HepG2 (cell line): ENCODE measurements around the gene RBBP8NL. TPM values are rescaled to one million over a fixed set of nuclear protein-coding genes. Genes with fewer than 3 reads are reported as not detected.

Source experiments
- ATAC-seq: fragments of 200-7000 bp; cut with Tn5 transposase; 3 replicates; pipeline ENCODE4 v1.9.1; 2020; ENCODE audit warnings: mild to moderate bottlenecking, moderate library complexity
- BruUV-seq: library from RNA; stranded (reverse); fragments of 400-500 nt; replicated peaks from 2 replicates; lab custom pipeline; 2021; lab: Mats Ljungman, UMichigan
- CTCF ChIA-PET: fragments of 300-600 bp; formaldehyde crosslinking; extraction: SDS; loops from one replicate; lab custom pipeline; 2021; ENCODE audit warnings: low total read pairs, inconsistent platforms, low intra/inter-chr PET ratio; lab: Yijun Ruan, JAX
- POLR2A ChIA-PET: fragments of 350-600 bp; sonication (Branson Sonifier 250); formaldehyde crosslinking; loops from one replicate; lab custom pipeline; 2020; ENCODE audit warnings: antibody characterized with exemption, inconsistent platforms; lab: Yijun Ruan, JAX
- DNase-seq: peaks from one replicate; pipeline ENCODE4 v3.0.0-alpha.2; 2015; ENCODE audit warnings: low spot score
- FAIRE-seq: peaks from 3 replicates; lab custom pipeline; 2011; peaks lifted over from hg19 to GRCh38; lab: Jason Lieb, UNC
- H2AFZ ChIP-seq: one replicate; pipeline ENCODE4 v1.6.1; 2011; ENCODE audit warnings: low read length, inconsistent platforms
- H3K27ac ChIP-seq: fragments of 300-600 bp; 3 replicates; pipeline ENCODE4 v1.8.0; 2011; ENCODE audit warnings: mixed run types, mild to moderate bottlenecking, mixed read lengths, low read length, inconsistent platforms; ENCODE audit not compliant: insufficient read depth; ENCODE audit errors: extremely low read length
- H3K27me3 ChIP-seq, 2 experiments: fragments of 200-600 bp in 1 of 2; 2 replicates in 1 of 2; 3 replicates in 1 of 2; pipeline versions ENCODE4 v1.6.0 to v1.8.0; 2011; ENCODE audit warnings: low read length in 2 of 2, mild to moderate bottlenecking in 2 of 2, moderate library complexity in 2 of 2, inconsistent platforms in 1 of 2; ENCODE audit not compliant: insufficient read depth in 2 of 2, control insufficient read depth in 1 of 2
- H3K36me3 ChIP-seq, 2 experiments: fragments of 200-600 bp in 1 of 2; replicated peaks in 1 of 2; 2 replicates in 1 of 2; 3 replicates in 1 of 2; pipeline versions ENCODE4 v1.5.1 to v1.8.0; 2011; ENCODE audit warnings: low read length in 2 of 2, inconsistent platforms in 1 of 2; ENCODE audit not compliant: insufficient read depth in 2 of 2, control insufficient read depth in 1 of 2
- H3K4me1 ChIP-seq: 2 replicates; pipeline ENCODE4 v1.5.1; 2012; ENCODE audit warnings: low read length, inconsistent platforms; ENCODE audit not compliant: insufficient read depth
- H3K4me2 ChIP-seq: 2 replicates; pipeline ENCODE4 v1.6.0; 2011; ENCODE audit warnings: low read depth, low read length, inconsistent platforms
- H3K4me3 ChIP-seq, 3 experiments: fragments of 200-600 bp in 1 of 3; sonication (generic), shearing (Covaris generic) in 1 of 3; replicated peaks in 1 of 3; 2 replicates each; pipeline ENCODE4 v1.5.1; 2011 to 2016; ENCODE audit warnings: low read length in 3 of 3, inconsistent platforms in 2 of 3, low read depth in 2 of 3, mild to moderate bottlenecking in 2 of 3, control low read depth in 1 of 3, mixed read lengths in 1 of 3; ENCODE audit not compliant: insufficient read depth in 1 of 3
- H3K79me2 ChIP-seq: one replicate; pipeline ENCODE4 v1.6.1; 2011; ENCODE audit warnings: low read length, inconsistent platforms; ENCODE audit not compliant: insufficient read depth
- H3K9ac ChIP-seq: 2 replicates; pipeline ENCODE4 v1.6.0; 2011; ENCODE audit warnings: mild to moderate bottlenecking, low read depth, low read length, inconsistent platforms; ENCODE audit not compliant: insufficient read depth
- H3K9me3 ChIP-seq: 2 replicates; pipeline ENCODE4 v1.5.1; 2012; ENCODE audit warnings: mild to moderate bottlenecking, low read length
- H4K20me1 ChIP-seq: 2 replicates; pipeline ENCODE4 v1.6.0; 2011; ENCODE audit warnings: inconsistent platforms, mild to moderate bottlenecking, low read length, moderate library complexity; ENCODE audit not compliant: insufficient read depth
- PAF1 ChIP-seq: IDR thresholded peaks from 2 replicates; pipeline ENCODE4 v1.6.1; 2016; ENCODE audit warnings: missing genetic modification reagents, missing compliant biosample characterization
- TP53 ChIP-seq: sonication (generic); formaldehyde crosslinking; conservative IDR thresholded peaks from 2 replicates; pipeline ENCODE4 v1.4.0; 2020; ENCODE audit warnings: missing genetic modification reagents
- ZNF577 ChIP-seq: sonication (generic); formaldehyde crosslinking; IDR thresholded peaks from 2 replicates; pipeline ENCODE4 v1.4.0; 2020; ENCODE audit warnings: mild to moderate bottlenecking, low read depth, missing genetic modification reagents, borderline replicate concordance
- ZNF652 ChIP-seq: IDR thresholded peaks from 2 replicates; pipeline ENCODE4 v1.6.1; 2016; ENCODE audit warnings: low read depth, borderline replicate concordance
- ZNF709 ChIP-seq: sonication (generic); formaldehyde crosslinking; IDR thresholded peaks from 2 replicates; pipeline ENCODE4 v1.5.0; 2020; ENCODE audit warnings: mild to moderate bottlenecking, missing genetic modification reagents
- ZSCAN12 ChIP-seq: sonication (generic); formaldehyde crosslinking; IDR thresholded peaks from 2 replicates; pipeline ENCODE4 v1.9.0; 2021; ENCODE audit warnings: mild to moderate bottlenecking, missing genetic modification reagents
- WGBS: methylation state at CpG from one replicate; pipeline ENCODE4 v1.1.6; 2017; ENCODE audit warnings: low lambda C conversion rate; 5-methylcytosine and 5-hydroxymethylcytosine counted together
- in situ Hi-C: cut with HindIII; loops from 2 replicates; pipeline ENCODE4 v1.10.0; 2017; ENCODE audit warnings: low pct_unique_long_range_greater_than_20kb; ENCODE audit not compliant: extremely low pct_ligation_motif_present
- intact Hi-C: fragments of 100-400 bp; cut with micrococcal nuclease; formaldehyde crosslinking; loops from one replicate; pipeline ENCODE4 v1.10.0; 2022; ENCODE audit not compliant: unreplicated experiment
- polyA plus RNA-seq, 8 experiments: library from polyadenylated mRNA; depleted of rRNA in 3 of 8; stranded (reverse) in 7 of 8; unstranded in 1 of 8; fragments of >200 nt; fragmentation: Illumina TruSeq in 4 of 8; extraction: Trizol in 4 of 8; gene quantifications; 2 replicates each; pipeline versions ENCODE4 v1.2.1 to v1.2.3, GENCODE V29; 2011 to 2016; ENCODE audit warnings: low read depth in 4 of 8, missing spikeins in 1 of 8, mixed read lengths in 1 of 8; ENCODE audit not compliant: insufficient read depth in 1 of 8
- total RNA-seq, 5 experiments: library from RNA; depleted of rRNA; stranded (reverse); fragments of >200 nt; fragmentation: Illumina TruSeq; extraction: Trizol; gene quantifications; 2 replicates each; pipeline ENCODE4 v1.2.3, GENCODE V29; 2016; ENCODE audit warnings: low read depth in 1 of 5
- TF ChIP-seq, protein P1 (sequence below), 2 experiments: sonication (generic) in 1 of 2; formaldehyde crosslinking in 1 of 2; IDR thresholded peaks; 2 replicates each; pipeline versions ENCODE4 v1.5.1 to v1.6.1; 2011 to 2020; ENCODE audit warnings: borderline replicate concordance in 1 of 2, low read depth in 1 of 2, low read length in 1 of 2, mild to moderate bottlenecking in 1 of 2, missing genetic modification reagents in 1 of 2, moderate library complexity in 1 of 2
- TF ChIP-seq, protein P2 (sequence below): IDR thresholded peaks from 2 replicates; pipeline ENCODE4 v1.6.1; 2018; ENCODE audit warnings: missing genetic modification reagents, mild to moderate bottlenecking, missing compliant biosample characterization

The RBBP8NL gene
- total and polyA plus RNA-seq, 2 of the 13 experiments (the other 11 are each of a cell fraction or from before 2014, with no cell fraction given), result 0.69 to 0.86 TPM

DNA sequence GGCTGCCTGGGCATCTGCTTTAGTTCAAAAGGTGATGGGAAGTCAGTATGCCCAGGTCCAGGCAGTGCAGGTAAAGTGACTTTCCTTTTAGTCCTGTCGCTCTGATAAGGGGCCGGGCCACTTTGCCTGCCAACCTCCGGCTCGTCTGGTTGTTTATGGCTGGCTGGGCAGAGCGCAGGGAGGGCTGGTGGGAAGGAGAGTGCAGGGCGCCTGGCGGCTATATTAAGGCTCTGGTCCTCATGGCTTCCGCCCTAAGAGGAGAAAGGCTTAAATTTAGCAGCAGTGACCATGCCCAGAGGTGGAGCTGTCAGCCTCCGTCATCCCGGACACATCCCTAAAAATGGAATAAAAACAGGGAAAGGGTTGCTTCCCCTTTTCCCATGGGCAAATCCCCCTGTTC is 33.8 kb upstream of the RBBP8NL start (continued):
- TF ChIP-seq, protein P1, sequence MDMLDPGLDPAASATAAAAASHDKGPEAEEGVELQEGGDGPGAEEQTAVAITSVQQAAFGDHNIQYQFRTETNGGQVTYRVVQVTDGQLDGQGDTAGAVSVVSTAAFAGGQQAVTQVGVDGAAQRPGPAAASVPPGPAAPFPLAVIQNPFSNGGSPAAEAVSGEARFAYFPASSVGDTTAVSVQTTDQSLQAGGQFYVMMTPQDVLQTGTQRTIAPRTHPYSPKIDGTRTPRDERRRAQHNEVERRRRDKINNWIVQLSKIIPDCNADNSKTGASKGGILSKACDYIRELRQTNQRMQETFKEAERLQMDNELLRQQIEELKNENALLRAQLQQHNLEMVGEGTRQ (IDR thresholded peaks at IDR 0.05; ENCODE audit: low read depth, low read length), result no peak
- TF ChIP-seq, protein P1 (CRISPR knock-in tag; IDR thresholded peaks at IDR 0.05; ENCODE audit: borderline replicate concordance), result no peak
- TF ChIP-seq PAF1 (CRISPR knock-in tag) (no peak), ZSCAN12 (CRISPR knock-in tag) (no peak), ZNF652 (CRISPR knock-in tag) (no peak), ZNF577 (CRISPR knock-in tag) (no peak)
- TF ChIP-seq, protein P2, sequence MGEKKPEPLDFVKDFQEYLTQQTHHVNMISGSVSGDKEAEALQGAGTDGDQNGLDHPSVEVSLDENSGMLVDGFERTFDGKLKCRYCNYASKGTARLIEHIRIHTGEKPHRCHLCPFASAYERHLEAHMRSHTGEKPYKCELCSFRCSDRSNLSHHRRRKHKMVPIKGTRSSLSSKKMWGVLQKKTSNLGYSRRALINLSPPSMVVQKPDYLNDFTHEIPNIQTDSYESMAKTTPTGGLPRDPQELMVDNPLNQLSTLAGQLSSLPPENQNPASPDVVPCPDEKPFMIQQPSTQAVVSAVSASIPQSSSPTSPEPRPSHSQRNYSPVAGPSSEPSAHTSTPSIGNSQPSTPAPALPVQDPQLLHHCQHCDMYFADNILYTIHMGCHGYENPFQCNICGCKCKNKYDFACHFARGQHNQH (CRISPR knock-in tag), result no peak

DNA sequence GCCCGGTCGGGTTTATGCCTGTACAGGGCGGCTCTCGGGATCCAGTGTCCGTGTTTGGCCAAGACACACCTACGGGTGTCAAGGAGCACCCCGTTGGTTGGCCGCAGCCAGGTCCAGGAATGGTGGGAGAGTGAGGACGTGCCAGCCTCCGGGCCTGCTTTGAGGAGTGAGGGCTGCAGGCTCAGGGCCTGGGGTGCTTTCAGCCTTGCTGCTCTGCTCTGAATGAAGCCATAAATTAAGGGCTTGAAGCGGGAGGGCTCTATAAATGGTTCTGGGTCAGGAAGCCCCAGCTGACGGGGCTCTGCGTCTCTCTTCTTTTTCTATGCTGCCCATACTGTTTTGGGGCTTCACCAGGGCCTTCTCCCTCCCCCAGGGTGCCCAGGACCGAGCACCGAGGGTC is 33.3 kb upstream of the RBBP8NL start:
- DNase-seq, result no peak
- H3K4me1 ChIP-seq, result no peaks in the 10 kb centered on the region
- peaks cover 30 to 77% of the 10 kb centered on the region in 2 experiments for H3K27me3 ChIP-seq
- TF ChIP-seq ZNF709 (CRISPR knock-in tag) (no peak), TP53 (CRISPR knock-in tag) (no peak)
- TF ChIP-seq, all 625 proteins: peak for 0
- POLR2A ChIA-PET, result interaction anchor here (1.1 kb wide), 1 partner anchor 92 kb away, joined by 3 read pairs; no protein-coding TSS in a partner anchor
- ATAC-seq, result no peak
- Histone ChIP-seq H3K9ac (no peak overlapping the region), H4K20me1 (no peaks in the 10 kb centered on the region; the same call in 1 of the 2 replicates), H3K9me3 (no peaks in the 10 kb centered on the region), H3K4me2 (no peak overlapping the region), H2AFZ (no peak overlapping the region), H3K4me3 (no peak overlapping the region), H3K27ac (no peak overlapping the region), H3K36me3 (no peaks in the 10 kb centered on the region), H3K79me2 (no peaks in the 10 kb centered on the region)
- intact Hi-C loops, result no loop called here
- FAIRE-seq, result no peak
- BruUV-seq, result no TSS peak
- WGBS, result 24% methylated on average over 10 of the region's 15 CpGs
- CTCF ChIA-PET, result no interaction called here
- in situ Hi-C loops, result no loop called here
